Measurements from ENCODE around the gene SAPCD2. TPM values are rescaled to one million over a fixed set of nuclear protein-coding genes. Genes with fewer than 3 reads are reported as not detected.

Gene SAPCD2
- total and polyA plus RNA-seq, 2 donors from 2014 or later = 1.7 to 2.3 TPM

DNA sequence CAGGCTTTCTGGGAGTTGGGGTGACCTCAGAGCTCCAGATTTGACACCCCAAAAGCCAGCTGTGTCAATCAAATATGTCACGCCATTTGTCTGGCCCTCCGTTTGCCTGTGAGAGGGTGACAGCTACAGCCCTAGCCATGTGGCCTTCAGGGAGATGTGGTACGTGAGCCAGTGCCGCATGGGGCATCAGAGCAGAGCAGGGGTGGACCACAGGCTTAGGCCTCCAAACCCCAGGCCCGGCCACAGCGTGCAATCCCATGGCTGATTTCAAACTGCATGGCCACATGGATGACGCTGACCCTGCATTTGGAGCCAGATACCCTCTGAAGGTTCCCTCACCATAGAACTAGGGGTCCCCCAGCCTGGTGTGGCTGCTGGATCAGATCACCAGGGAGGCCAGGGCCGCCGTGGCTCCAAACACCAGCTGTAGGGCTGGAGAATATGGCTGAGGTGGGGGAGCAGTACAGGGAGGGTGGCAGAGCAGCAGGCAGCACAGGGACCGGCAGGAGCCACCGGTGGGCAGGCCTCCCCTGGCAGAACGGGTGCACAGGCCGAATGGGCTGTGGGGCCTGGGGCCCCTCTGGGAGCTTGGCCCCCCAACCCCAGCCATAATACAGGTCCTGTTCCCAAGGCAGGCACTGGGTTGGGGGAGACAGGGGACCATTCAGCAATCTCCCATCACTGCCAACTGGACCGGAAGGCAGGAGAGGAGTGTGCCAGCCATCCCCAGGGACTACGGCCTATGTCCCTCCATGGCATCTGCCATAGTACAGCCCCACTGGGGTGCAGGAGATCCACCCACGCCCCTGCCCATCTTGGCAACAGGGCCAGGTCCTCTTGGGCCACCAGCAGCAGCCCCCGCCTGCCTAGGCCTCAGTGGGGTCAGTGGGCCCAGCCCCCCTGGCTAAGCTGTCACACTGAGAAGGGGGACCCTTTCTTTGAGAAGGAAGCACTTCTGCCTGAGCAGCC lies 1.5 kb downstream of the SAPCD2 start:
- no peaks in the 10 kb centered on the region for H3K9me3 ChIP-seq (ENCODE audit: control insufficient read depth in 2 of 3, insufficient read depth in 1 of 3, low read length in 3 of 3)
- H3K36me3 ChIP-seq (ENCODE audit: control insufficient read depth in 2 of 3, insufficient read depth in 3 of 3, low read length in 3 of 3) = no peaks in the 10 kb centered on the region
- H3K4me3 ChIP-seq (ENCODE audit: low read length in 3 of 3) = no peak overlapping the region
- TF ChIP-seq, protein P1, sequence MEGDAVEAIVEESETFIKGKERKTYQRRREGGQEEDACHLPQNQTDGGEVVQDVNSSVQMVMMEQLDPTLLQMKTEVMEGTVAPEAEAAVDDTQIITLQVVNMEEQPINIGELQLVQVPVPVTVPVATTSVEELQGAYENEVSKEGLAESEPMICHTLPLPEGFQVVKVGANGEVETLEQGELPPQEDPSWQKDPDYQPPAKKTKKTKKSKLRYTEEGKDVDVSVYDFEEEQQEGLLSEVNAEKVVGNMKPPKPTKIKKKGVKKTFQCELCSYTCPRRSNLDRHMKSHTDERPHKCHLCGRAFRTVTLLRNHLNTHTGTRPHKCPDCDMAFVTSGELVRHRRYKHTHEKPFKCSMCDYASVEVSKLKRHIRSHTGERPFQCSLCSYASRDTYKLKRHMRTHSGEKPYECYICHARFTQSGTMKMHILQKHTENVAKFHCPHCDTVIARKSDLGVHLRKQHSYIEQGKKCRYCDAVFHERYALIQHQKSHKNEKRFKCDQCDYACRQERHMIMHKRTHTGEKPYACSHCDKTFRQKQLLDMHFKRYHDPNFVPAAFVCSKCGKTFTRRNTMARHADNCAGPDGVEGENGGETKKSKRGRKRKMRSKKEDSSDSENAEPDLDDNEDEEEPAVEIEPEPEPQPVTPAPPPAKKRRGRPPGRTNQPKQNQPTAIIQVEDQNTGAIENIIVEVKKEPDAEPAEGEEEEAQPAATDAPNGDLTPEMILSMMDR (IDR thresholded peaks at IDR 0.05; ENCODE audit: borderline replicate concordance, extremely low read depth, insufficient read depth) = no peak
- H3K4me1 ChIP-seq (ENCODE audit: control insufficient read depth in 2 of 3, insufficient read depth in 2 of 3, low read depth in 1 of 3, low read length in 3 of 3) = peaks cover 0 to 11% (median 4%) of the 10 kb centered on the region in 3 donors
- no peak overlapping the region for H3K27ac ChIP-seq (ENCODE audit: low read depth in 2 of 2, low read length in 2 of 2)
- no peaks in the 10 kb centered on the region for H3K27me3 ChIP-seq (ENCODE audit: control insufficient read depth, insufficient read depth, low read length)
- intact Hi-C loops (cut with DNase I) = no loop called here
- FAIRE-seq (no peak), DNase-seq (peak in 1 of 5 donors; percentile 53)
- no peak overlapping the region for H3K9ac ChIP-seq (ENCODE audit: low read length in 3 of 3)

- no peak overlapping the region for H3K27ac ChIP-seq (ENCODE audit: low read depth in 2 of 2, low read length in 2 of 2)
- no peaks in the 10 kb centered on the region for H3K27me3 ChIP-seq (ENCODE audit: control insufficient read depth, insufficient read depth, low read length)
- intact Hi-C loops (cut with DNase I) = no loop called here
- TF ChIP-seq, protein P1 (IDR thresholded peaks at IDR 0.05; ENCODE audit: borderline replicate concordance, extremely low read depth, insufficient read depth) = peak; percentile 86
- H3K9ac ChIP-seq (ENCODE audit: low read length in 3 of 3) = no peak overlapping the region
- no peak overlapping the region for H3K4me3 ChIP-seq (ENCODE audit: low read length in 3 of 3)
- no peaks in the 10 kb centered on the region for H3K36me3 ChIP-seq (ENCODE audit: control insufficient read depth in 2 of 3, insufficient read depth in 3 of 3, low read length in 3 of 3)
- no peak for FAIRE-seq
- H3K4me1 ChIP-seq (ENCODE audit: control insufficient read depth in 2 of 3, insufficient read depth in 2 of 3, low read depth in 1 of 3, low read length in 3 of 3) = peaks cover 0 to 11% (median 4%) of the 10 kb centered on the region in 3 donors
- DNase-seq = peak; percentile 75 to 91 (median 83)
- no peaks in the 10 kb centered on the region for H3K9me3 ChIP-seq (ENCODE audit: control insufficient read depth in 2 of 3, insufficient read depth in 1 of 3, low read length in 3 of 3)
These were observed 2.4 kb downstream of the SAPCD2 start for GRCh38 chr9:137067860-137068538.

DNA sequence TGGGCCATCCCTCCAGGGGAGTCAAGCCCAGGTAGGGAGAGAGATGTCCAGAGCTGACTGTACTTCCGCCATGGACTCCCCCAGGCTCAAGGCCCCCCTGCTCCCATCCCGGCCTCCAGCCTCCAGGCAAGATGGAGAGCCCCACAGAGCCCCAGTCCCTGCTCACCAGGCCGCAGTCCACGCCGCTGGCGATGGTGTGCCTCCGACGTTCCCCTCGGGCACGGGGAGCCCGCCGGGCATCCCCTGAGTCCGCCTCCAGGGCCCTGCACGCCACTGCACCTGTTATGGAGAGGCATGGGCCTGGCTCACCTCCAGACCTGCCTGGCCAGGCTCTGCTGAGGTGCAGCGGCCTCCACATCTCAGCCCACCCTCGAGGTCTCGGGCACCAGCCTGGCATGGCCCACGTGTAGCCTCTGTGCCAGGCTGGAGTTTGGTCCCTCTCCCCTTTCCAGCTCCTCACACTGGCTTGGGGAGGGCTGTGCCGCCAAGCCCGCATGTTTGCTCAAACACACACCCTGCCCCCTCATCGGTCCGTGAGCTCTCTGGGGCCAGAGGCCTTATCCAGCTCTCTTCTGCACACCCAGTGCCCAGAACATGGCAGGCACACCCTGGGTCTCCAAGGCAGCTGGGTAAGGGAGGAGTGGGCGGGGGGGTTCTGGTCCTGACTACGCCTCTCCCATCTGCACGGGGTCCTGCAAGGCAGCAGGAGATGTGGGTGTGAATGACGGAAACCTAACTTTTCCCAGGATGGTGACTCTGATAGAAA lies 4.1 kb downstream of the SAPCD2 start:
- Histone ChIP-seq H3K4me1 (ENCODE audit: control insufficient read depth in 2 of 3, insufficient read depth in 2 of 3, low read depth in 1 of 3, low read length in 3 of 3) (peaks cover 0 to 10% (median 4%) of the 10 kb centered on the region in 3 donors), H3K27ac (ENCODE audit: low read depth in 2 of 2, low read length in 2 of 2) (no peak overlapping the region), H3K9me3 (ENCODE audit: control insufficient read depth in 2 of 3, insufficient read depth in 1 of 3, low read length in 3 of 3) (no peaks in the 10 kb centered on the region), H3K27me3 (ENCODE audit: control insufficient read depth, insufficient read depth, low read length) (no peaks in the 10 kb centered on the region), H3K4me3 (ENCODE audit: low read length in 3 of 3) (no peak overlapping the region), H3K9ac (ENCODE audit: low read length in 3 of 3) (no peak overlapping the region), H3K36me3 (ENCODE audit: control insufficient read depth in 2 of 3, insufficient read depth in 3 of 3, low read length in 3 of 3) (no peaks in the 10 kb centered on the region)
- TF ChIP-seq, protein P1 (IDR thresholded peaks at IDR 0.05; ENCODE audit: borderline replicate concordance, extremely low read depth, insufficient read depth) = no peak
- peak in 1 of 5 donors; percentile 45 for DNase-seq
- intact Hi-C loops (cut with DNase I) = no loop called here
- FAIRE-seq = no peak
